Mesenchymal stem cell (in vitro differentiated cells and primary cell): ENCODE measurements around the gene FAM209A.

Source experiments
- DNase-seq: peaks from one replicate; pipeline ENCODE4 v3.0.0-alpha.2; 2013
- H2AFZ ChIP-seq: one replicate; pipeline ENCODE4 v1.6.1; 2013; ENCODE audit warnings: low read depth, mild to moderate bottlenecking, control low read depth, inconsistent platforms, low read length, moderate library complexity
- H2AK5ac ChIP-seq: 2 replicates; pipeline ENCODE4 v1.6.1; 2013; ENCODE audit warnings: low read length, moderate library complexity, mild to moderate bottlenecking, inconsistent platforms; ENCODE audit not compliant: severe bottlenecking
- H2BK120ac ChIP-seq: one replicate; pipeline ENCODE4 v1.6.1; 2013; ENCODE audit warnings: low read depth, mild to moderate bottlenecking, inconsistent platforms, low read length, moderate library complexity
- H2BK12ac ChIP-seq, 2 experiments: one replicate each; pipeline ENCODE4 v1.6.1; 2013; ENCODE audit warnings: inconsistent platforms in 2 of 2, low read length in 2 of 2, mild to moderate bottlenecking in 2 of 2, moderate library complexity in 2 of 2, control low read depth in 1 of 2
- H2BK15ac ChIP-seq: one replicate; pipeline ENCODE4 v1.6.1; 2013; ENCODE audit warnings: mild to moderate bottlenecking, low read depth, inconsistent platforms; ENCODE audit not compliant: poor library complexity, severe bottlenecking
- H2BK5ac ChIP-seq: 2 replicates; pipeline ENCODE4 v1.6.1; 2013; ENCODE audit warnings: low read depth, mild to moderate bottlenecking, low read length, control low read depth, inconsistent platforms; ENCODE audit not compliant: poor library complexity, severe bottlenecking
- H3K14ac ChIP-seq, 2 experiments: one replicate each; pipeline ENCODE4 v1.6.1; 2013; ENCODE audit warnings: inconsistent platforms in 2 of 2, low read length in 2 of 2, control low read depth in 1 of 2, mild to moderate bottlenecking in 1 of 2, moderate library complexity in 1 of 2
- H3K18ac ChIP-seq, 2 experiments: one replicate each; pipeline ENCODE4 v1.6.1; 2013; ENCODE audit warnings: inconsistent platforms in 2 of 2, low read length in 2 of 2, control low read depth in 1 of 2, low read depth in 1 of 2, mild to moderate bottlenecking in 1 of 2
- H3K23ac ChIP-seq, 2 experiments: one replicate each; pipeline ENCODE4 v1.6.1; 2013; ENCODE audit warnings: inconsistent platforms in 2 of 2, low read length in 2 of 2, mild to moderate bottlenecking in 2 of 2, moderate library complexity in 2 of 2, control low read depth in 1 of 2
- H3K27ac ChIP-seq: 2 replicates; pipeline ENCODE4 v1.5.1; 2013; ENCODE audit warnings: mild to moderate bottlenecking, moderate library complexity, low read length, control low read depth, inconsistent platforms; ENCODE audit not compliant: poor library complexity, severe bottlenecking
- H3K27me3 ChIP-seq, 2 experiments: 2 replicates each; pipeline versions ENCODE4 v1.6.1 to v1.7.0; 2013; ENCODE audit warnings: low read length in 2 of 2, mild to moderate bottlenecking in 2 of 2, moderate library complexity in 2 of 2, control low read depth in 1 of 2, inconsistent platforms in 1 of 2; ENCODE audit not compliant: control insufficient read depth in 1 of 2, insufficient read depth in 1 of 2
- H3K36me3 ChIP-seq, 2 experiments: 2 replicates each; pipeline versions ENCODE4 v1.6.1 to v1.7.0; 2013; ENCODE audit warnings: low read length in 2 of 2, control low read depth in 1 of 2, inconsistent platforms in 1 of 2, low read depth in 1 of 2, mild to moderate bottlenecking in 1 of 2; ENCODE audit not compliant: insufficient read depth in 2 of 2, control insufficient read depth in 1 of 2
- H3K4ac ChIP-seq, 2 experiments: one replicate each; pipeline ENCODE4 v1.6.1; 2013; ENCODE audit warnings: inconsistent platforms in 2 of 2, low read length in 2 of 2, mild to moderate bottlenecking in 2 of 2, moderate library complexity in 2 of 2, control low read depth in 1 of 2, low read depth in 1 of 2
- H3K4me1 ChIP-seq: 2 replicates; pipeline ENCODE4 v1.6.1; 2013; ENCODE audit warnings: low read depth, low read length, control low read depth; ENCODE audit not compliant: control insufficient read depth, insufficient read depth
- H3K4me2 ChIP-seq: 2 replicates; pipeline ENCODE4 v1.6.1; 2013; ENCODE audit warnings: low read length, mild to moderate bottlenecking, inconsistent platforms; ENCODE audit not compliant: poor library complexity, severe bottlenecking
- H3K4me3 ChIP-seq, 2 experiments: 2 replicates each; pipeline versions ENCODE4 v1.5.1 to v1.7.0; 2013; ENCODE audit warnings: low read length in 2 of 2, mild to moderate bottlenecking in 2 of 2, control low read depth in 1 of 2, low read depth in 1 of 2; ENCODE audit not compliant: insufficient read depth in 1 of 2
- H3K79me1 ChIP-seq: replicated peaks from 2 replicates; pipeline ENCODE4 v1.6.1; 2013; ENCODE audit warnings: mild to moderate bottlenecking, control low read depth, low read length, inconsistent platforms; ENCODE audit not compliant: poor library complexity, severe bottlenecking
- H3K9ac ChIP-seq: 2 replicates; pipeline ENCODE4 v1.7.0; 2013; ENCODE audit warnings: mild to moderate bottlenecking, low read length, moderate library complexity
- H3K9me3 ChIP-seq: 2 replicates; pipeline ENCODE4 v1.7.0; 2013; ENCODE audit warnings: mild to moderate bottlenecking, low read length; ENCODE audit not compliant: control insufficient read depth
- H4K8ac ChIP-seq: one replicate; pipeline ENCODE4 v1.6.1; 2013; ENCODE audit warnings: inconsistent platforms, mild to moderate bottlenecking, low read length, moderate library complexity
- H4K91ac ChIP-seq: one replicate; pipeline ENCODE4 v1.6.1; 2013; ENCODE audit warnings: mild to moderate bottlenecking, low read length, inconsistent platforms
- WGBS: methylation state at CpG from one replicate; pipeline ENCODE4 v1.1.7; 2013; ENCODE audit warnings: mixed read lengths; 5-methylcytosine and 5-hydroxymethylcytosine counted together

Gene FAM209A

GRCh38 chr20:56517641-56518040 lies 6.9 kb upstream of the FAM209A start:
- no peak overlapping the region for H2BK15ac ChIP-seq
- no peak overlapping the region for H3K4me2 ChIP-seq
- no peak overlapping the region for H3K4ac ChIP-seq
- no peak overlapping the region for H2BK5ac ChIP-seq
- H3K23ac ChIP-seq, result no peak overlapping the region
- peaks cover 46 to 65% of the 10 kb centered on the region in 2 experiments for H3K36me3 ChIP-seq
- no peak overlapping the region for H3K4me3 ChIP-seq
- no peak overlapping the region for H4K8ac ChIP-seq
- H3K4me1 ChIP-seq, result peaks cover 10% of the 10 kb centered on the region
- H2BK120ac ChIP-seq, result no peak overlapping the region
- no peaks in the 10 kb centered on the region for H3K27me3 ChIP-seq
- H3K9ac ChIP-seq, result no peak overlapping the region
- 92% methylated on average over 8 of the region's 8 CpGs for WGBS
- H4K91ac ChIP-seq, result no peak overlapping the region
- H2AFZ ChIP-seq, result no peak overlapping the region
- no peak for DNase-seq
- no peak overlapping the region for H3K27ac ChIP-seq
- H3K9me3 ChIP-seq, result peaks cover 22% of the 10 kb centered on the region
- H3K14ac ChIP-seq, result no peak overlapping the region
- no peak overlapping the region for H2AK5ac ChIP-seq
- H3K79me1 ChIP-seq, result peaks cover 4% of the 10 kb centered on the region
- no peak overlapping the region for H3K18ac ChIP-seq
- no peak overlapping the region for H2BK12ac ChIP-seq

GRCh38 chr20:56518126-56518525 lies 6.4 kb upstream of the FAM209A start:
- Histone ChIP-seq H3K4ac (no peak overlapping the region), H2BK12ac (no peak overlapping the region), H3K18ac (no peak overlapping the region), H4K91ac (no peak overlapping the region), H3K27ac (no peak overlapping the region), H3K4me1 (peaks cover 5% of the 10 kb centered on the region), H3K9ac (no peak overlapping the region), H2AK5ac (no peak overlapping the region), H3K4me3 (no peak overlapping the region), H3K36me3 (peaks cover 45 to 62% of the 10 kb centered on the region in 2 experiments), H3K14ac (no peak overlapping the region), H4K8ac (no peak overlapping the region), H2BK5ac (no peak overlapping the region), H3K4me2 (no peak overlapping the region), H2AFZ (no peak overlapping the region), H2BK15ac (no peak overlapping the region), H3K79me1 (peaks cover 4% of the 10 kb centered on the region), H3K27me3 (no peaks in the 10 kb centered on the region), H3K23ac (no peak overlapping the region), H3K9me3 (peaks cover 22% of the 10 kb centered on the region), H2BK120ac (no peak overlapping the region)
- no peak for DNase-seq
- WGBS, result 97% methylated on average over 14 of the region's 14 CpGs

- H3K27me3 ChIP-seq, result no peaks in the 10 kb centered on the region
- no peak for DNase-seq
- no peak overlapping the region for H2BK5ac ChIP-seq
- no peak overlapping the region for H2AK5ac ChIP-seq
- WGBS, result 98% methylated on average over 9 of the region's 10 CpGs
- H3K79me1 ChIP-seq, result peaks cover 3% of the 10 kb centered on the region
- no peak overlapping the region for H4K91ac ChIP-seq
- H3K23ac ChIP-seq, result no peak overlapping the region
- no peaks in the 10 kb centered on the region for H3K4me1 ChIP-seq
- no peak overlapping the region for H3K27ac ChIP-seq
- peaks cover 22% of the 10 kb centered on the region for H3K9me3 ChIP-seq
- no peak overlapping the region for H4K8ac ChIP-seq
- no peak overlapping the region for H2BK120ac ChIP-seq
- no peak overlapping the region for H3K14ac ChIP-seq
- no peak overlapping the region for H2BK12ac ChIP-seq
- no peak overlapping the region for H3K9ac ChIP-seq
- no peak overlapping the region for H2AFZ ChIP-seq
- no peak overlapping the region for H3K4ac ChIP-seq
- no peak overlapping the region for H3K4me2 ChIP-seq
- no peak overlapping the region for H3K18ac ChIP-seq
- no peak overlapping the region for H2BK15ac ChIP-seq
- peaks cover 37 to 54% of the 10 kb centered on the region in 2 experiments for H3K36me3 ChIP-seq
- no peak overlapping the region for H3K4me3 ChIP-seq
These were observed 5.7 kb upstream of the FAM209A start for GRCh38 chr20:56518721-56519398.

GRCh38 chr20:56519551-56519950 lies 5.0 kb upstream of the FAM209A start:
- H3K18ac ChIP-seq, result no peak overlapping the region
- no peak overlapping the region for H2AK5ac ChIP-seq
- no peak overlapping the region for H4K91ac ChIP-seq
- H2AFZ ChIP-seq, result no peak overlapping the region
- H3K27me3 ChIP-seq, result no peaks in the 10 kb centered on the region
- H3K36me3 ChIP-seq, result peaks cover 35 to 48% of the 10 kb centered on the region in 2 experiments
- H3K23ac ChIP-seq, result no peak overlapping the region
- 98% methylated on average over 7 of the region's 10 CpGs for WGBS
- H3K4me2 ChIP-seq, result no peak overlapping the region
- no peak overlapping the region for H3K27ac ChIP-seq
- H3K4ac ChIP-seq, result no peak overlapping the region
- no peak overlapping the region for H4K8ac ChIP-seq
- peaks cover 22% of the 10 kb centered on the region for H3K9me3 ChIP-seq
- no peak overlapping the region for H2BK120ac ChIP-seq
- no peak overlapping the region for H2BK5ac ChIP-seq
- H3K79me1 ChIP-seq, result peaks cover 1% of the 10 kb centered on the region
- H3K4me1 ChIP-seq, result no peaks in the 10 kb centered on the region
- no peak for DNase-seq
- no peak overlapping the region for H3K4me3 ChIP-seq
- H2BK12ac ChIP-seq, result no peak overlapping the region
- no peak overlapping the region for H2BK15ac ChIP-seq
- H3K14ac ChIP-seq, result no peak overlapping the region
- H3K9ac ChIP-seq, result no peak overlapping the region
